Endothelial cell (in vitro differentiated cells): ENCODE measurements around the gene TRIO. TPM values are rescaled to one million over a fixed set of nuclear protein-coding genes. Genes with fewer than 3 reads are reported as not detected.
A peak's percentile ranks its signal among the peaks of the same experiment; 100 is the strongest.

Experiments used
- DNase-seq: peaks from one replicate; pipeline ENCODE4 v3.0.0; 2021; ENCODE audit warnings: low spot score
- H3K27ac Mint-ChIP-seq: one replicate; pipeline ENCODE4 v1.8.0; 2021; ENCODE audit warnings: mixed read lengths, inconsistent platforms; ENCODE audit not compliant: unreplicated experiment
- H3K27me3 Mint-ChIP-seq: one replicate; pipeline ENCODE4 v1.8.0; 2021; ENCODE audit warnings: mild to moderate bottlenecking, moderate library complexity, mixed read lengths, inconsistent platforms; ENCODE audit not compliant: unreplicated experiment
- H3K36me3 Mint-ChIP-seq: one replicate; pipeline ENCODE4 v1.8.0; 2021; ENCODE audit warnings: mild to moderate bottlenecking, low read depth, mixed read lengths, inconsistent platforms; ENCODE audit not compliant: unreplicated experiment
- H3K4me1 Mint-ChIP-seq: one replicate; pipeline ENCODE4 v1.8.0; 2021; ENCODE audit warnings: mild to moderate bottlenecking, mixed read lengths, inconsistent platforms; ENCODE audit not compliant: unreplicated experiment
- H3K4me3 Mint-ChIP-seq: one replicate; pipeline ENCODE4 v1.8.0; 2021; ENCODE audit warnings: mild to moderate bottlenecking, mixed read lengths, inconsistent platforms; ENCODE audit not compliant: unreplicated experiment
- H3K9me3 Mint-ChIP-seq: one replicate; pipeline ENCODE4 v1.8.0; 2021; ENCODE audit warnings: mixed read lengths, inconsistent platforms; ENCODE audit not compliant: unreplicated experiment
- CTCF ChIP-seq: fragments of 200-600 bp; sonication (generic); IDR thresholded peaks from one replicate; pipeline ENCODE4 v1.5.0; 2021; ENCODE audit warnings: antibody characterized with exemption; ENCODE audit not compliant: unreplicated experiment
- total RNA-seq: library from RNA; stranded (reverse); fragmentation: NEBNext Ultra II Directional; extraction: Animal tissue kit (Norgen Biotek cat#: 25700); gene quantifications from one replicate; pipeline ENCODE4 v1.2.1, GENCODE V29; 2021; ENCODE audit not compliant: unreplicated experiment

Gene TRIO
- total RNA-seq, 1 donor from 2014 or later, result 229 TPM

- Mint-ChIP-seq H3K27ac (no peak overlapping the region), H3K27me3 (peaks cover 3% of the 10 kb centered on the region), H3K4me1 (no peaks in the 10 kb centered on the region), H3K4me3 (no peak overlapping the region), H3K36me3 (peaks cover 36% of the 10 kb centered on the region), H3K9me3 (no peaks in the 10 kb centered on the region)
- DNase-seq, result no peak
- TF ChIP-seq CTCF, result no peak
Observed at GRCh38 chr5:14316471-14316870, 173.3 kb downstream of the TRIO start.

- peaks cover 9% of the 10 kb centered on the region for H3K4me1 Mint-ChIP-seq
- H3K9me3 Mint-ChIP-seq, result no peaks in the 10 kb centered on the region
- DNase-seq, result no peak
- peaks cover 54% of the 10 kb centered on the region for H3K36me3 Mint-ChIP-seq
- no peak for TF ChIP-seq CTCF
- no peak overlapping the region for H3K4me3 Mint-ChIP-seq
- H3K27me3 Mint-ChIP-seq, result peaks cover 9% of the 10 kb centered on the region
- no peak overlapping the region for H3K27ac Mint-ChIP-seq
Observed at GRCh38 chr5:14319102-14319501, 176.0 kb downstream of the TRIO start.

GRCh38 chr5:14321936-14322335, 178.8 kb downstream of the TRIO start:
- Mint-ChIP-seq H3K27me3 (peaks cover 7% of the 10 kb centered on the region), H3K4me3 (peak overlapping the region; percentile 43), H3K9me3 (no peaks in the 10 kb centered on the region), H3K36me3 (peaks cover 61% of the 10 kb centered on the region), H3K27ac (no peak overlapping the region), H3K4me1 (peaks cover 30% of the 10 kb centered on the region)
- no peak for TF ChIP-seq CTCF
- no peak for DNase-seq

GRCh38 chr5:14322437-14323187, 179.5 kb downstream of the TRIO start:
- Mint-ChIP-seq H3K36me3 (peaks cover 61% of the 10 kb centered on the region), H3K27me3 (peaks cover 7% of the 10 kb centered on the region), H3K27ac (no peak overlapping the region), H3K4me1 (peaks cover 30% of the 10 kb centered on the region), H3K4me3 (peak overlapping the region; percentile 53), H3K9me3 (no peaks in the 10 kb centered on the region)
- DNase-seq, result no peak
- TF ChIP-seq CTCF, result no peak

DNA sequence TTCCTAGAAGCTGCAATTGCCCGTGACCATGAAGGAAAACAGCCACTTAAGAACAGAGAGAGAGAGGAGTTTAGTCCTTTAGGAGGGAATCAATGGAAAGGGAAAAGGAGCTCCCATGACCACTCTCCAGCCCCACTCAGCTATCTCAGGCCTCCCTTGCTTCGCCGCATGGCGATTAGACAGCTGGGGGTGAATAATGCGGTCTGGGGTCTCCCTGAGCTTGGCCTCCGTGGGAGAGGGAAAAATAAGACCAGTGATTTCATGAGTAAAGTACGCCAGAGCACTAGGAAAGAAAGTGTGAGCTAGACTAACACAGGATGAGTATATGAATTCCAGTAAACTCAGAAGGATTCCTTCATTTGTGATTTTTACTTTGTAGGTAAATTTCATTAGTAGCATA, 180.3 kb downstream of the TRIO start:
- H3K4me3 Mint-ChIP-seq, result peak overlapping the region; percentile 53
- H3K36me3 Mint-ChIP-seq, result peaks cover 67% of the 10 kb centered on the region

More for the DNA sequence above, 180.3 kb downstream of the TRIO start:
- no peaks in the 10 kb centered on the region for H3K9me3 Mint-ChIP-seq
- H3K4me1 Mint-ChIP-seq, result peaks cover 38% of the 10 kb centered on the region
- DNase-seq, result no peak
- peak overlapping the region; percentile 61 for H3K27ac Mint-ChIP-seq
- H3K27me3 Mint-ChIP-seq, result peaks cover 7% of the 10 kb centered on the region
- no peak for TF ChIP-seq CTCF
